Mesenchymal stem cell (in vitro differentiated cells and primary cell): ENCODE data around the gene TM4SF5.
A peak's percentile ranks its signal among the peaks of the same experiment; 100 is the strongest.

Source experiments
- DNase-seq: peaks from one replicate; pipeline ENCODE4 v3.0.0-alpha.2; 2013
- H2AFZ ChIP-seq: one replicate; pipeline ENCODE4 v1.6.1; 2013; ENCODE audit warnings: low read depth, mild to moderate bottlenecking, control low read depth, inconsistent platforms, low read length, moderate library complexity
- H2AK5ac ChIP-seq: 2 replicates; pipeline ENCODE4 v1.6.1; 2013; ENCODE audit warnings: low read length, moderate library complexity, mild to moderate bottlenecking, inconsistent platforms; ENCODE audit not compliant: severe bottlenecking
- H2BK120ac ChIP-seq: one replicate; pipeline ENCODE4 v1.6.1; 2013; ENCODE audit warnings: low read depth, mild to moderate bottlenecking, inconsistent platforms, low read length, moderate library complexity
- H2BK12ac ChIP-seq, 2 experiments: one replicate each; pipeline ENCODE4 v1.6.1; 2013; ENCODE audit warnings: inconsistent platforms in 2 of 2, low read length in 2 of 2, mild to moderate bottlenecking in 2 of 2, moderate library complexity in 2 of 2, control low read depth in 1 of 2
- H2BK15ac ChIP-seq: one replicate; pipeline ENCODE4 v1.6.1; 2013; ENCODE audit warnings: mild to moderate bottlenecking, low read depth, inconsistent platforms; ENCODE audit not compliant: poor library complexity, severe bottlenecking
- H2BK5ac ChIP-seq: 2 replicates; pipeline ENCODE4 v1.6.1; 2013; ENCODE audit warnings: low read depth, mild to moderate bottlenecking, low read length, control low read depth, inconsistent platforms; ENCODE audit not compliant: poor library complexity, severe bottlenecking
- H3K14ac ChIP-seq, 2 experiments: one replicate each; pipeline ENCODE4 v1.6.1; 2013; ENCODE audit warnings: inconsistent platforms in 2 of 2, low read length in 2 of 2, control low read depth in 1 of 2, mild to moderate bottlenecking in 1 of 2, moderate library complexity in 1 of 2
- H3K18ac ChIP-seq, 2 experiments: one replicate each; pipeline ENCODE4 v1.6.1; 2013; ENCODE audit warnings: inconsistent platforms in 2 of 2, low read length in 2 of 2, control low read depth in 1 of 2, low read depth in 1 of 2, mild to moderate bottlenecking in 1 of 2
- H3K23ac ChIP-seq, 2 experiments: one replicate each; pipeline ENCODE4 v1.6.1; 2013; ENCODE audit warnings: inconsistent platforms in 2 of 2, low read length in 2 of 2, mild to moderate bottlenecking in 2 of 2, moderate library complexity in 2 of 2, control low read depth in 1 of 2
- H3K27ac ChIP-seq: 2 replicates; pipeline ENCODE4 v1.5.1; 2013; ENCODE audit warnings: mild to moderate bottlenecking, moderate library complexity, low read length, control low read depth, inconsistent platforms; ENCODE audit not compliant: poor library complexity, severe bottlenecking
- H3K27me3 ChIP-seq, 2 experiments: 2 replicates each; pipeline versions ENCODE4 v1.6.1 to v1.7.0; 2013; ENCODE audit warnings: low read length in 2 of 2, mild to moderate bottlenecking in 2 of 2, moderate library complexity in 2 of 2, control low read depth in 1 of 2, inconsistent platforms in 1 of 2; ENCODE audit not compliant: control insufficient read depth in 1 of 2, insufficient read depth in 1 of 2
- H3K36me3 ChIP-seq, 2 experiments: 2 replicates each; pipeline versions ENCODE4 v1.6.1 to v1.7.0; 2013; ENCODE audit warnings: low read length in 2 of 2, control low read depth in 1 of 2, inconsistent platforms in 1 of 2, low read depth in 1 of 2, mild to moderate bottlenecking in 1 of 2; ENCODE audit not compliant: insufficient read depth in 2 of 2, control insufficient read depth in 1 of 2
- H3K4ac ChIP-seq, 2 experiments: one replicate each; pipeline ENCODE4 v1.6.1; 2013; ENCODE audit warnings: inconsistent platforms in 2 of 2, low read length in 2 of 2, mild to moderate bottlenecking in 2 of 2, moderate library complexity in 2 of 2, control low read depth in 1 of 2, low read depth in 1 of 2
- H3K4me1 ChIP-seq: 2 replicates; pipeline ENCODE4 v1.6.1; 2013; ENCODE audit warnings: low read depth, low read length, control low read depth; ENCODE audit not compliant: control insufficient read depth, insufficient read depth
- H3K4me2 ChIP-seq: 2 replicates; pipeline ENCODE4 v1.6.1; 2013; ENCODE audit warnings: low read length, mild to moderate bottlenecking, inconsistent platforms; ENCODE audit not compliant: poor library complexity, severe bottlenecking
- H3K4me3 ChIP-seq, 2 experiments: 2 replicates each; pipeline versions ENCODE4 v1.5.1 to v1.7.0; 2013; ENCODE audit warnings: low read length in 2 of 2, mild to moderate bottlenecking in 2 of 2, control low read depth in 1 of 2, low read depth in 1 of 2; ENCODE audit not compliant: insufficient read depth in 1 of 2
- H3K79me1 ChIP-seq: replicated peaks from 2 replicates; pipeline ENCODE4 v1.6.1; 2013; ENCODE audit warnings: mild to moderate bottlenecking, control low read depth, low read length, inconsistent platforms; ENCODE audit not compliant: poor library complexity, severe bottlenecking
- H3K9ac ChIP-seq: 2 replicates; pipeline ENCODE4 v1.7.0; 2013; ENCODE audit warnings: mild to moderate bottlenecking, low read length, moderate library complexity
- H3K9me3 ChIP-seq: 2 replicates; pipeline ENCODE4 v1.7.0; 2013; ENCODE audit warnings: mild to moderate bottlenecking, low read length; ENCODE audit not compliant: control insufficient read depth
- H4K8ac ChIP-seq: one replicate; pipeline ENCODE4 v1.6.1; 2013; ENCODE audit warnings: inconsistent platforms, mild to moderate bottlenecking, low read length, moderate library complexity
- H4K91ac ChIP-seq: one replicate; pipeline ENCODE4 v1.6.1; 2013; ENCODE audit warnings: mild to moderate bottlenecking, low read length, inconsistent platforms
- WGBS: methylation state at CpG from one replicate; pipeline ENCODE4 v1.1.7; 2013; ENCODE audit warnings: mixed read lengths; 5-methylcytosine and 5-hydroxymethylcytosine counted together

Gene TM4SF5

DNA sequence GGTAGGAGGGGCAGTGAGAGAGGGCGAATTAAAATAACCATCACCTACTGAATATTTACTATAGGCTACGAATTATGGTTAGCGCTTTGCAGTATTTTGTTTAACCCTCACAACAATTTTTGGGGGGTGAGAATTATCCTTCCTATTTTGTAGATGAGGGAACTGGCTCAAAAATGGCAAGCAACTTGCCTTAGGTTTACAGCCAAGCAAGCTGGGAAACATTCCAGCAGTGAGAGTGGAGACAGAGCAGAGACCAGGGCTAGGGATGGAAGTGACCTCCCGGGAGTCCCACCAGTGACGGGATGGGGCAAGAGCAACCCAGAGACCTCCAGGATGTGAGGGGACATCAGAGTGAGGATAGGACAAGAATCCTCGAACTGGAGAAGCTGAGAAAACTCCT lies 14.8 kb downstream of the TM4SF5 start:
- no peak for DNase-seq
- Histone ChIP-seq H2BK15ac (no peak overlapping the region), H4K8ac (no peak overlapping the region), H2AK5ac (no peak overlapping the region), H3K4me3 (peak overlapping the region in 1 of 2 experiments; percentile 69), H3K27ac (no peak overlapping the region), H3K23ac (peak overlapping the region in 1 of 2 experiments; percentile 9), H4K91ac (no peak overlapping the region), H2BK5ac (no peak overlapping the region), H3K9me3 (no peaks in the 10 kb centered on the region), H3K9ac (peak overlapping the region; percentile 46), H2AFZ (no peak overlapping the region), H3K79me1 (peaks cover 7% of the 10 kb centered on the region), H3K4me2 (no peak overlapping the region), H3K4me1 (peaks cover 15% of the 10 kb centered on the region), H3K27me3 (peaks cover 8 to 34% of the 10 kb centered on the region in 2 experiments), H2BK120ac (no peak overlapping the region), H3K4ac (no peak overlapping the region), H2BK12ac (no peak overlapping the region), H3K36me3 (no peaks in the 10 kb centered on the region), H3K18ac (no peak overlapping the region), H3K14ac (no peak overlapping the region)
- 86% methylated on average over 5 of the region's 6 CpGs for WGBS

- peak overlapping the region; percentile 86 for H3K9ac ChIP-seq
- no peak overlapping the region for H4K91ac ChIP-seq
- peak overlapping the region in 1 of 2 experiments; percentile 86 for H3K4me3 ChIP-seq
- no peak overlapping the region for H3K14ac ChIP-seq
- DNase-seq = no peak
- H2AK5ac ChIP-seq = no peak overlapping the region
- no peak overlapping the region for H3K4ac ChIP-seq
- H4K8ac ChIP-seq = no peak overlapping the region
- H2BK5ac ChIP-seq = no peak overlapping the region
- H3K79me1 ChIP-seq = peaks cover 7% of the 10 kb centered on the region
- no peak overlapping the region for H2BK15ac ChIP-seq
- H3K9me3 ChIP-seq = no peaks in the 10 kb centered on the region
- no peaks in the 10 kb centered on the region for H3K36me3 ChIP-seq
- H3K4me2 ChIP-seq = peak overlapping the region; percentile 100
- H3K27me3 ChIP-seq = peaks cover 3 to 23% of the 10 kb centered on the region in 2 experiments
- no peak overlapping the region for H3K23ac ChIP-seq
- WGBS = 86% methylated on average over 11 of the region's 14 CpGs
- no peak overlapping the region for H2BK120ac ChIP-seq
- no peak overlapping the region for H3K18ac ChIP-seq
- H2AFZ ChIP-seq = no peak overlapping the region
- no peak overlapping the region for H3K27ac ChIP-seq
- H3K4me1 ChIP-seq = peaks cover 15% of the 10 kb centered on the region
- H2BK12ac ChIP-seq = no peak overlapping the region
These were observed 16.6 kb downstream of the TM4SF5 start for GRCh38 chr17:4788159-4788806.

- peak within 1 kb of the TSS; percentile 81 to 98 for H3K18ac ChIP-seq
- 7% methylated on average over 54 of the region's 62 CpGs for WGBS
- H3K23ac ChIP-seq = peak within 1 kb of the TSS in 1 of 2 experiments; percentile 98
- H3K9me3 ChIP-seq = no peaks in the 10 kb centered on the region
- H3K4ac ChIP-seq = peak within 1 kb of the TSS; percentile 59 to 61
- no peaks in the 10 kb centered on the region for H3K36me3 ChIP-seq
- H2BK120ac ChIP-seq = peak within 1 kb of the TSS; percentile 11
- H4K8ac ChIP-seq = peak within 1 kb of the TSS; percentile 67
- no peak within 1 kb of the TSS for H4K91ac ChIP-seq
- H2BK5ac ChIP-seq = no peak within 1 kb of the TSS
- H2AFZ ChIP-seq = peak within 1 kb of the TSS; percentile 95
- peak within 1 kb of the TSS in 1 of 2 experiments; percentile 71 for H2BK12ac ChIP-seq
- peaks cover 2 to 15% of the 10 kb centered on the region in 2 experiments for H3K27me3 ChIP-seq
- peak within 1 kb of the TSS; percentile 100 for H3K4me2 ChIP-seq
- H3K79me1 ChIP-seq = peaks cover 7% of the 10 kb centered on the region
- H3K14ac ChIP-seq = peak within 1 kb of the TSS in 1 of 2 experiments; percentile 71
- peak within 1 kb of the TSS; percentile 86 for H3K9ac ChIP-seq
- no peak within 1 kb of the TSS for H3K27ac ChIP-seq
- no peak within 1 kb of the TSS for H2AK5ac ChIP-seq
- H3K4me1 ChIP-seq = peaks cover 15% of the 10 kb centered on the region
- H3K4me3 ChIP-seq = peak within 1 kb of the TSS; percentile 82 to 86
- peak; percentile 33 for DNase-seq
- no peak within 1 kb of the TSS for H2BK15ac ChIP-seq
These were observed 17.4 kb downstream of the TM4SF5 start, which contains the start of gene GLTPD2 for GRCh38 chr17:4788807-4789700. Gene GLTPD2, plus strand, starts transcription at chr17:4788964. Its CDS starts 48 bp downstream, at chr17:4789012.

GRCh38 chr17:4789701-4789950 lies 17.9 kb downstream of the TM4SF5 start:
- Histone ChIP-seq H3K27me3 (peaks cover 0 to 10% of the 10 kb centered on the region in 2 experiments), H2BK120ac (no peak overlapping the region), H4K91ac (no peak overlapping the region), H3K4me1 (peaks cover 15% of the 10 kb centered on the region), H3K36me3 (no peaks in the 10 kb centered on the region), H3K18ac (peak overlapping the region; percentile 81 to 98), H3K14ac (peak overlapping the region in 1 of 2 experiments; percentile 48), H2BK5ac (no peak overlapping the region), H3K4ac (peak overlapping the region; percentile 59 to 61), H3K27ac (no peak overlapping the region), H3K79me1 (peaks cover 7% of the 10 kb centered on the region), H2AFZ (peak overlapping the region; percentile 95), H2BK12ac (peak overlapping the region in 1 of 2 experiments; percentile 71), H2BK15ac (no peak overlapping the region), H2AK5ac (no peak overlapping the region), H3K4me3 (peak overlapping the region; percentile 82 to 86), H4K8ac (peak overlapping the region; percentile 67), H3K23ac (peak overlapping the region in 1 of 2 experiments; percentile 98), H3K9me3 (no peaks in the 10 kb centered on the region), H3K9ac (peak overlapping the region; percentile 86), H3K4me2 (peak overlapping the region; percentile 100)
- WGBS = 0% methylated on average over 14 of the region's 25 CpGs
- DNase-seq = no peak
